ENCODE measurements around the gene GLO1. TPM values are rescaled to one million over a fixed set of nuclear protein-coding genes. Genes with fewer than 3 reads are reported as not detected.

Gene GLO1
- polyA plus RNA-seq, 3 donors from 2014 or later: 87.1 to 186 (median 128) TPM

DNA sequence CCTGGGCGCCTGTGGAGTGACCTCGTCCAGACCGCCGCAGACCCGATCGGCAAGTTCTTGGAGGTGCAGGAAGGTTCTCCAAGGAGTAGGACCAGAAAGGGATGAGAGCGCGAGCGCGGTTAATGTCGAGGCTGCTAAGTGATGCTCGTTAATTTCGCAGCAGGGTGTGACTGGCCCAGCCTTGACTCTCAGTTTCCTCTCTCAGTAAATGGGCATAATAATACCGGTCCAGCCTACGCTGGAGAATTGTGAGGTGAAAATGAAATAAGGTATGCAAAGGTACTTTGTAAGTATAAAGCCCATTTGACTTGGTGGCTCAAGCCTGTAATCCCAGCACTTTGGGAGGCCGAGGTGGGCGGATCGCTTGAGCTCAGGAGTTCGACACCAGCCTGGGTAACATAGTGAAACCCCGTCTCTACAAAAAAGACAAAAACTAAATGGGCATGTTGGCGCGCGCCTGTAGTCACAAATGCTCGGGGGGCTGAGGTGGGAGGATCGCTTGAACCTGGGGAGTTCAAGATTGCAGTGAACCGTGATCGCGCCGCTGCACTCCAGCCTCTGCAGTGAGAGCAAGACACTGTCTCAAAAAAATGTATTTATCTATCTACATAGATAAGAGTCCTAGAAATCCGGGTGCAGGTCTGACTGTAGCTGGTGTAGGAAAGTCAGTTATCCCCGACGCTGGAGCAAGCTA lies 62.6 kb downstream of the GLO1 start:
- H3K4me1 Mint-ChIP-seq: peaks cover 41 to 49% of the 10 kb centered on the region in 2 donors
- peak overlapping the region; percentile 90 to 98 (median 94) for H3K27ac Mint-ChIP-seq

DNA sequence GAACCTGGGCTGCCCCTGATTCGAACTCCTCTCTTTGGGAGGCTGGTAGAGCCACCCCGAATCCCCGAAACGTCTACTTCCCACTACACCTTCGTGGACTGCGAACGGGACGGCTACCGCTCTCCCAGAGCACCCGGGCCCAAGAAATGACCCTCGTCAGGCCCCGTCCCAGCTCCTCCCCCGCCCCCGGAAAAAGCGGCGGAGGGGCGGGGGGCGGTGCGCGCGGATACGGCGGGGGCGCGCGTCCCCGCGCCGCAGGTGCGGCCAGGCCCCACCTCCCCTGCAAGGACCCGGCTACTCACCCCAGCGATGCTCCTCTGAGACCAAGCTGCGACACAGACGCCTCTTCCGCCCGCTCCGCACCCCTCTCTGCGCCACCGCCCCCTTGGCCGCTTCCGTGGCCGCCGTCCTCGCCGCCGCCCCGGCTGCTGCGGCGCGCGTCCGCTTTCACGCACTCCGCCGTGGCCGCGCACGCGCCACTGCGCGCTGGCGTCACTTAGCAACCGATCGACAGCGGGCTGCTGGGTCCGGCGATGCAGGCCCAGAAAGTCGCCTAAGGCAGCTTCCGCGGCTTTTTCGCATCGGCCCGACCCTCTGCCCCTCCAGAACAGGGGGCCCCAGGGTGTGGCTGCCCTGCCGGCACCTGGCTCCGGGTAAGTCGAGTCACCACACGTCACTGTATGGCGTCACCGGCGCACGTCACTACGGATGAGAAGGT lies 63.3 kb downstream of the GLO1 start, which contains the start of gene BTBD9:
Gene BTBD9 (minus strand): TSS at position 432 of the 718 bp plus-strand sequence.
- DNase-seq: peak; percentile 87 to 90 (median 90)
- Mint-ChIP-seq H3K27ac (peak within 1 kb of the TSS; percentile 90 to 98 (median 94)), H3K9me3 (no peaks in the 10 kb centered on the region), H3K4me1 (peaks cover 41 to 49% of the 10 kb centered on the region in 2 donors), H3K36me3 (no peaks in the 10 kb centered on the region), H3K4me3 (peak within 1 kb of the TSS; percentile 88 to 93 (median 90)), H3K27me3 (ENCODE audit: low read depth in 3 of 3) (peaks cover 0 to 6% (median 2%) of the 10 kb centered on the region in 3 donors)

More for the DNA sequence above, 62.6 kb downstream of the GLO1 start:
- no peaks in the 10 kb centered on the region for H3K9me3 Mint-ChIP-seq
- no peak for DNase-seq
- H3K4me3 Mint-ChIP-seq: peak overlapping the region; percentile 88 to 93 (median 90)
- peaks cover 0 to 6% (median 2%) of the 10 kb centered on the region in 3 donors for H3K27me3 Mint-ChIP-seq (ENCODE audit: low read depth in 3 of 3)
- no peaks in the 10 kb centered on the region for H3K36me3 Mint-ChIP-seq

- H3K9me3 Mint-ChIP-seq: no peaks in the 10 kb centered on the region
- H3K27ac Mint-ChIP-seq: peak overlapping the region; percentile 83 to 98 (median 90)
- H3K4me3 Mint-ChIP-seq: peak overlapping the region; percentile 88 to 93 (median 90)
- DNase-seq: peak in 1 of 3 donors; percentile 50
- H3K4me1 Mint-ChIP-seq: peaks cover 41 to 49% of the 10 kb centered on the region in 2 donors
- no peaks in the 10 kb centered on the region for H3K36me3 Mint-ChIP-seq
- H3K27me3 Mint-ChIP-seq (ENCODE audit: low read depth in 3 of 3): peaks cover 0 to 6% (median 2%) of the 10 kb centered on the region in 3 donors
Observed at GRCh38 chr6:38638941-38639497, 63.9 kb downstream of the GLO1 start.

DNA sequence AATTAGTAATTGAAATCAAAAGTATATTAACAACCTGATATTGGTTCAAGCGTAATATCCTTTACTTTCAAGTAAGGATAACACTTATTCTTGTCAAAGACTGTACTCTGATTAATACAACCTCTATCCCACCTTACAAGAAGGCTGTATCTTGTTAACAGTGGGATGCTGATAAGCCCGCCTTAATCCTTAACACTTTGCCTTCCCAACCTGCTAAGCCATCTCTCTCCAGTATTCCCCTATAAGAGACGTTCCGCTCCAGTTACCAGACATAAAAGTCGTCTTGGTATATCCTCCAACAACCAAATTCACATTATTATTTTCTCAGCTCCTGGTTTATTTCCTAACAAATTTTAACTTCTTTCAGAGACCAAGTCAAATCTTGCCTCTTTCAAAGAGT lies 65.2 kb downstream of the GLO1 start:
- H3K9me3 Mint-ChIP-seq: no peaks in the 10 kb centered on the region

GRCh38 chr6:38636027-38636426 lies 66.9 kb downstream of the GLO1 start:
- peaks cover 41 to 43% of the 10 kb centered on the region in 2 donors for H3K4me1 Mint-ChIP-seq
- H3K27me3 Mint-ChIP-seq (ENCODE audit: low read depth in 3 of 3): peaks cover 0 to 6% (median 0%) of the 10 kb centered on the region in 3 donors
- no peak for DNase-seq
- H3K4me3 Mint-ChIP-seq: no peak overlapping the region
- no peaks in the 10 kb centered on the region for H3K36me3 Mint-ChIP-seq
- H3K9me3 Mint-ChIP-seq: no peaks in the 10 kb centered on the region
- H3K27ac Mint-ChIP-seq: peak overlapping the region in 4 of 6 donors; percentile 2 to 53 (median 20)

More for the DNA sequence above, 65.2 kb downstream of the GLO1 start:
- DNase-seq: no peak
- Mint-ChIP-seq H3K27me3 (ENCODE audit: low read depth in 3 of 3) (peaks cover 0 to 6% (median 2%) of the 10 kb centered on the region in 3 donors), H3K27ac (peak overlapping the region in 4 of 6 donors; percentile 2 to 90 (median 66)), H3K36me3 (no peaks in the 10 kb centered on the region), H3K4me1 (peaks cover 41 to 49% of the 10 kb centered on the region in 2 donors), H3K4me3 (peak overlapping the region in 2 of 5 donors; percentile 47 to 88)

DNA sequence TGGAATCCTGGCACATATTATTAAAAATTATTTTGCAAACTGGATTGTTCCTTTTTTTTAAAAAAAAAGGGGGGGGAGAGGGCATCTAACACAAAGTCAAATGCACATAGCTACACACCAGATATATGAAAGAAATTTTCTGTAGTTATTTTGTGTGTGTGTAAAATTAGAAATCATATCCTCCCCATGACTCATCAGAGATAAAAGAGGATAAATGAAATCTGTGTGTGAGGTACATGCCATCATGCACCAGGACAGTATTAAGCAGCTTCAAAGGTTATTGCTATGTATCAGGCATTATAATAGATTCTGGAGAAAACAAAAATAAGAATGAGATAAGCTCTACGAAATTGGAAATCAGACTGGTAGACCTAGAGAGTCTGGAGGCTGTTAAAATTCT lies 68.4 kb downstream of the GLO1 start:
- H3K27ac Mint-ChIP-seq: no peak overlapping the region
- DNase-seq: no peak
- no peaks in the 10 kb centered on the region for H3K36me3 Mint-ChIP-seq
- H3K9me3 Mint-ChIP-seq: no peaks in the 10 kb centered on the region
- peaks cover 29 to 37% of the 10 kb centered on the region in 2 donors for H3K4me1 Mint-ChIP-seq
- peaks cover 0 to 6% (median 0%) of the 10 kb centered on the region in 3 donors for H3K27me3 Mint-ChIP-seq (ENCODE audit: low read depth in 3 of 3)
- no peak overlapping the region for H3K4me3 Mint-ChIP-seq

- H3K36me3 Mint-ChIP-seq: no peaks in the 10 kb centered on the region
- peaks cover 16 to 19% of the 10 kb centered on the region in 2 donors for H3K4me1 Mint-ChIP-seq
- no peak overlapping the region for H3K4me3 Mint-ChIP-seq
- H3K27me3 Mint-ChIP-seq (ENCODE audit: low read depth in 3 of 3): peaks cover 0 to 1% (median 0%) of the 10 kb centered on the region in 3 donors
- no peak for DNase-seq
- no peaks in the 10 kb centered on the region for H3K9me3 Mint-ChIP-seq
- no peak overlapping the region for H3K27ac Mint-ChIP-seq
Observed at GRCh38 chr6:38632490-38632889, 70.5 kb downstream of the GLO1 start.

DNA sequence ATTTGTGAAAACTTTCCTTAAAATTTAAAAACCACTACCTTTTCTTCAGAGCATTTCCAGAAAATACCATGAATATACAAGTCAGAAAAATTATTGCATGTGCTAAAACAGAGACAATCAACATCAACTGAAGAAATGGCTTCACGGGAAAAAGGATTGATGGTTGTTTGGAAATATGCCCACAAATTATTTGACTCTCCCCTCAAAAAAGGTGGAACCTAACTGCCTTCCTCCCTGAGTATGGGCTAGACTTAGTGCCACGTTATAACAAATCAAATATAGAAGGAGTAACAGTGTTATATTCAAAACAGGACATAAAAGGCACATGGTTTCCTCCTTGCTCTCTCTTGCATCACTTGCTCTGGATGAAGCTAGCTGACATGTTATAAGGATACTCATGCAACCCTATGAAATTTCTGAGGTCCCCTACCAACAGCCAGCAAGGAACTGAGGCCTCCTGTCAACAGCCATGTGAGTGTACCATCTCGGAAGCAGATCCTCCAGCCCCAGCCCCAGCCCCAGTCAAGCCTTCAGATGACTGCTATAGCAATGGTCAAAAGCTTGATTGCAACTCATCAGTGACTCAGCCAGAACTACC lies 71.7 kb downstream of the GLO1 start:
- H3K9me3 Mint-ChIP-seq: no peaks in the 10 kb centered on the region
- no peak for DNase-seq
- no peaks in the 10 kb centered on the region for H3K36me3 Mint-ChIP-seq
- no peak overlapping the region for H3K27ac Mint-ChIP-seq
- H3K4me3 Mint-ChIP-seq: no peak overlapping the region
- peaks cover 6 to 7% of the 10 kb centered on the region in 2 donors for H3K4me1 Mint-ChIP-seq
- no peaks in the 10 kb centered on the region for H3K27me3 Mint-ChIP-seq (ENCODE audit: low read depth in 3 of 3)

Other genes starting within 250 kb of the GLO1 start
- gene BTBD9, start 63.2 kb downstream of the GLO1 start, polyA plus RNA-seq: 10 to 100 TPM in 2 of 3 donors, 1 to 10 TPM in 1; 5.3 to 12.3 (median 10.9) TPM
- not detected for gene DNAH8, start 12.2 kb upstream of the GLO1 start, polyA plus RNA-seq